Measurements from ENCODE around the gene AGMO.

The AGMO gene

GRCh38 chr7:15561835-15562234 is at the start of gene AGMO:
Gene AGMO (minus strand): TSS chr7:15562015.
- Histone ChIP-seq H3K27ac (ENCODE audit: low read length) (no peak within 1 kb of the TSS), H3K4me2 (ENCODE audit: low read length) (peak within 1 kb of the TSS; percentile 32), H2AFZ (ENCODE audit: low read depth, low read length) (no peak within 1 kb of the TSS), H3K79me2 (ENCODE audit: low read length) (no peaks in the 10 kb centered on the region), H3K4me1 (ENCODE audit: low read length) (peaks cover 26% of the 10 kb centered on the region), H3K4me3 (ENCODE audit: low read length) (no peak within 1 kb of the TSS), H3K27me3 (ENCODE audit: low read depth, low read length) (no peaks in the 10 kb centered on the region), H3K9me3 (ENCODE audit: insufficient read depth, low read length) (no peaks in the 10 kb centered on the region), H3K36me3 (replicated peaks; ENCODE audit: low read depth, low read length) (no peaks in the 10 kb centered on the region), H3K9ac (ENCODE audit: low read length) (no peak within 1 kb of the TSS), H4K20me1 (ENCODE audit: insufficient read depth, low read length) (no peaks in the 10 kb centered on the region)
- TF ChIP-seq EZH2phosphoT487 (IDR thresholded peaks at IDR 0.05; ENCODE audit: low read depth) (no peak), CTCF (IDR thresholded peaks at IDR 0.05; ENCODE audit: low read depth, low read length) (peak; percentile 25)

GRCh38 chr7:15610503-15610902 is 48.7 kb upstream of the AGMO start:
- no peak overlapping the region for H2AFZ ChIP-seq (ENCODE audit: low read depth, low read length)
- no peaks in the 10 kb centered on the region for H4K20me1 ChIP-seq (ENCODE audit: insufficient read depth, low read length)
- no peak overlapping the region for H3K27ac ChIP-seq (ENCODE audit: low read length)
- H3K79me2 ChIP-seq (ENCODE audit: low read length): no peaks in the 10 kb centered on the region
- no peaks in the 10 kb centered on the region for H3K4me1 ChIP-seq (ENCODE audit: low read length)
- no peak overlapping the region for H3K4me2 ChIP-seq (ENCODE audit: low read length)
- no peaks in the 10 kb centered on the region for H3K27me3 ChIP-seq (ENCODE audit: low read depth, low read length)
- no peaks in the 10 kb centered on the region for H3K9me3 ChIP-seq (ENCODE audit: insufficient read depth, low read length)
- no peak overlapping the region for H3K4me3 ChIP-seq (ENCODE audit: low read length)
- TF ChIP-seq CTCF (IDR thresholded peaks at IDR 0.05; ENCODE audit: low read depth, low read length): no peak
- TF ChIP-seq EZH2phosphoT487 (IDR thresholded peaks at IDR 0.05; ENCODE audit: low read depth): no peak
- H3K36me3 ChIP-seq (replicated peaks; ENCODE audit: low read depth, low read length): no peaks in the 10 kb centered on the region
- H3K9ac ChIP-seq (ENCODE audit: low read length): no peak overlapping the region

- Histone ChIP-seq H3K4me3 (ENCODE audit: low read length) (no peak overlapping the region), H3K9me3 (ENCODE audit: insufficient read depth, low read length) (no peaks in the 10 kb centered on the region), H3K36me3 (replicated peaks; ENCODE audit: low read depth, low read length) (no peaks in the 10 kb centered on the region), H3K4me2 (ENCODE audit: low read length) (no peak overlapping the region), H3K27ac (ENCODE audit: low read length) (no peak overlapping the region), H4K20me1 (ENCODE audit: insufficient read depth, low read length) (no peaks in the 10 kb centered on the region), H3K79me2 (ENCODE audit: low read length) (no peaks in the 10 kb centered on the region), H2AFZ (ENCODE audit: low read depth, low read length) (no peak overlapping the region), H3K27me3 (ENCODE audit: low read depth, low read length) (no peaks in the 10 kb centered on the region), H3K4me1 (ENCODE audit: low read length) (no peaks in the 10 kb centered on the region), H3K9ac (ENCODE audit: low read length) (no peak overlapping the region)
- TF ChIP-seq EZH2phosphoT487 (IDR thresholded peaks at IDR 0.05; ENCODE audit: low read depth) (no peak), CTCF (IDR thresholded peaks at IDR 0.05; ENCODE audit: low read depth, low read length) (no peak)
Observed at GRCh38 chr7:15609287-15609686, 47.5 kb upstream of the AGMO start.

GRCh38 chr7:15607529-15608210 is 45.9 kb upstream of the AGMO start:
- Histone ChIP-seq H3K4me1 (ENCODE audit: low read length) (no peaks in the 10 kb centered on the region), H3K9ac (ENCODE audit: low read length) (no peak overlapping the region), H2AFZ (ENCODE audit: low read depth, low read length) (no peak overlapping the region), H3K27me3 (ENCODE audit: low read depth, low read length) (no peaks in the 10 kb centered on the region), H3K36me3 (replicated peaks; ENCODE audit: low read depth, low read length) (no peaks in the 10 kb centered on the region), H3K9me3 (ENCODE audit: insufficient read depth, low read length) (no peaks in the 10 kb centered on the region), H3K4me2 (ENCODE audit: low read length) (no peak overlapping the region), H4K20me1 (ENCODE audit: insufficient read depth, low read length) (no peaks in the 10 kb centered on the region), H3K79me2 (ENCODE audit: low read length) (no peaks in the 10 kb centered on the region), H3K27ac (ENCODE audit: low read length) (no peak overlapping the region), H3K4me3 (ENCODE audit: low read length) (no peak overlapping the region)
- no peak for TF ChIP-seq EZH2phosphoT487 (IDR thresholded peaks at IDR 0.05; ENCODE audit: low read depth)
- TF ChIP-seq CTCF (IDR thresholded peaks at IDR 0.05; ENCODE audit: low read depth, low read length): no peak

Measured in OCI-LY3 (cell line).